Caki2 (cell line): ENCODE data around the gene PXDC1. TPM values are rescaled to one million over a fixed set of nuclear protein-coding genes. Genes with fewer than 3 reads are reported as not detected.

Experiments used
- DNase-seq: peaks from one replicate; pipeline ENCODE4 v3.0.0-alpha.2; 2015; ENCODE audit warnings: low read depth
- in situ Hi-C: cut with HindIII; loops from 2 replicates; pipeline ENCODE4 v1.10.0; 2016; ENCODE audit warnings: low sequenced_read_pairs, low pct_unique_long_range_greater_than_20kb, mixed read lengths
- total RNA-seq: library from RNA; depleted of rRNA; stranded (reverse); fragments of >200 nt; shearing (Covaris generic); gene quantifications from 2 replicates; pipeline ENCODE4 v1.2.3, GENCODE V29; 2014; ENCODE audit warnings: low replicate concordance

The PXDC1 gene
- total RNA-seq, 1 experiment from 2014 or later: 60.5 TPM

GRCh38 chr6:3741477-3741871 lies 10.0 kb downstream of the PXDC1 start:
- in situ Hi-C loops: no loop called here
- DNase-seq: no peak

GRCh38 chr6:3740551-3741476 lies 10.7 kb downstream of the PXDC1 start:
- no peak for DNase-seq
- in situ Hi-C loops: no loop called here

GRCh38 chr6:3739311-3739897 lies 12.1 kb downstream of the PXDC1 start:
- DNase-seq: no peak
- in situ Hi-C loops: no loop called here

GRCh38 chr6:3738381-3739131 lies 13.0 kb downstream of the PXDC1 start:
- no peak for DNase-seq
- in situ Hi-C loops: no loop called here

- in situ Hi-C loops: no loop called here
These were observed 13.7 kb downstream of the PXDC1 start for GRCh38 chr6:3737831-3738210.

GRCh38 chr6:3737149-3737830 lies 14.2 kb downstream of the PXDC1 start:
- in situ Hi-C loops: no loop called here
- DNase-seq: no peak

More at GRCh38 chr6:3737831-3738210, 13.7 kb downstream of the PXDC1 start:
- DNase-seq: no peak

GRCh38 chr6:3735029-3735605 lies 16.4 kb downstream of the PXDC1 start:
- DNase-seq: no peak
- in situ Hi-C loops: no loop called here

- DNase-seq: no peak
- in situ Hi-C loops: no loop called here
These were observed 17.5 kb downstream of the PXDC1 start for GRCh38 chr6:3734023-3734422.

GRCh38 chr6:3733321-3733925 lies 18.1 kb downstream of the PXDC1 start:
- DNase-seq: no peak
- in situ Hi-C loops: no loop called here

- in situ Hi-C loops: no loop called here
- DNase-seq: peak; percentile 54
These were observed 19.0 kb downstream of the PXDC1 start for GRCh38 chr6:3732345-3733141.

- in situ Hi-C loops: no loop called here
- no peak for DNase-seq
These were observed 19.8 kb downstream of the PXDC1 start for GRCh38 chr6:3731700-3732099.

GRCh38 chr6:3729603-3730344 lies 21.7 kb downstream of the PXDC1 start:
- no peak for DNase-seq
- in situ Hi-C loops: no loop called here

GRCh38 chr6:3727593-3728108 lies 23.9 kb downstream of the PXDC1 start:
- DNase-seq: no peak
- in situ Hi-C loops: no loop called here

GRCh38 chr6:3727036-3727435 lies 24.5 kb downstream of the PXDC1 start:
- in situ Hi-C loops: no loop called here
- DNase-seq: no peak

GRCh38 chr6:3726421-3726820 lies 25.1 kb downstream of the PXDC1 start:
- DNase-seq: no peak
- in situ Hi-C loops: no loop called here
